GM21528 (cell line): Measurements from ENCODE around the gene MICB.
"Not testable (repeated sequence)": the region's sequence is repeated elsewhere in the genome, so short reads cannot be mapped to it uniquely, and the experiment has no call there.

Experiments used
- ATAC-seq: cut with Tn5 transposase; IDR thresholded peaks from one replicate; pipeline ENCODE4 v1.9.1; 2021; ENCODE audit warnings: mild to moderate bottlenecking, moderate library complexity; ENCODE audit not compliant: unreplicated experiment, low FRiP score

MICB gene

DNA sequence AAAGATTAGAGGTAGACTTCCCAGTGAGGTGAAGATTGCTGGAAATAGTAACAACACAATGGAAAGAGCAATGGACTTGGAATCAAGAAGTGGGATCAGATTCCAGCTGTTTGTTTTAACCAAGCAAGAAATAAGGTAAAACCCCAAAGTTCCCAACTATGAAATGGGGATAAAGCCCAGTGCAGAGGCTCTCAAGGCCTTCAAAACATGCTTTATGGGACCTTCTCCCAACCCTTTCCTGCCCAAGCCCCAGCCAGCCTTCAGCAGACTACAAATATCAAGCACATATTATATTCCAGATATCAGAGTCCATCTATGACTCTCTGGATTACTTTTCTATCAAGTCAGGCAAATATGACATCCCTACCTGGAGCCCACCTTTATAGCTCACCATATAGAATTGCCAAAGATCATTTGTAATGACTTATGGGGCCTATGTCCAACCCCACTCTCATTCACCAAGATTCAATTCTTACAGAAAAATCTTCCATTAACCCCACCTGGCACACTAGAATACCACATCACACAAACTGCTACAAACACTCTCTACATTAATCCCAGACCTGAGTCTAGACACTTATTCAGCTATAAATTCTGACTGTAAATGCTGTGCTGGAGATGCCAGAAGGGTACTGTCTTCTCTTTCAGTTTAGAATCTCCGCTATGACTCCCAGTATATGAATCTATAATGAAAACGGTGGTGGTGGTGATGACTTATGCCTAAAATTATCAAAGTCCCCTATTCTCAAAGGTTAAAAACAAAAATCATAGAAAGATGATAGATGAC lies 37.8 kb downstream of the MICB start:
- no peak for ATAC-seq

DNA sequence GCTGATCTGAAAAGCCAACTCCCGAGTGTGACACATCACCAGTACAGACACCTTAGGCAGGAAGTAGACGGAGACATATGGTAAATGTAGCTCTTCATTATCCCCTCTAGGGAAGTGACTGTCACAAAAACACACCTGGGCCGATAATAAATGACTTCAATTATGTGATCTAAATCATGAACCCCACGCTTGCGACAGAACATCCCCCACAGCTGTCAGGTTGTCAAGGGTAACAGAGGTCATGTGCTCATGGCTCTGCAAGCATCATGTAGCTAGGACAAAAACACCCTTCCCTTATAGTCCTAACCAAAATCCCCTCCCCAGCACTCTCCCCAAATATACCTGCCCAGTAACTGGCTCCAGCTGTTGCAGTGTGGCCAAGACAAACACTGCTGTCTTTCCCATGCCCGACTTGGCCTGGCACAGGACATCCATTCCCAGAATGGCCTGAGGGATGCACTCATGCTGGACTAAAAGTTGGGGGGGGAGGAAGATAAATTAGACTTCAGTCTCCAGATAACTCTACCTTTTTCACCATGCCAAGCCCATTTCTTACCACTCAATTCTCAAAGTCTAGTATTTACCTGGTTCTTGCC lies 41.0 kb downstream of the MICB start:
- ATAC-seq, result no peak

DNA sequence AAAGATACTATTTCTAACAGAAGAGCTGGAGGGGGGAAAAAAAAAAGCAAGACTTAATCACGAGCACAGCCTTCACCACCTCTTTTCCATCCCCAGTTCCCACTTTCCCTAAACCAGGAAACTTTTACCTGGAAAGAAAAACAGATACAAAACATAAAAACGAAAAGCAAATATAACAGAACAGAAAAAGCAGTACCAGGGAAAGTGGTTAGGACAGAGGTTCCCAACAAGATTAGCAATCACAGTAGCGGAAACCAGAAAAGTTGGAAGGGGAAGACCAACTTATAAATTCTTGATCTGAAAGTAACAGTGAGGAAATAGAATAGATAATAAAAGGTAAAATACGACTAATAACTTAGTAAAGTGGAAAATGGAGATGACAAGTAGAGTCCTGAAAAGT lies 42.7 kb downstream of the MICB start:
- no peak for ATAC-seq

DNA sequence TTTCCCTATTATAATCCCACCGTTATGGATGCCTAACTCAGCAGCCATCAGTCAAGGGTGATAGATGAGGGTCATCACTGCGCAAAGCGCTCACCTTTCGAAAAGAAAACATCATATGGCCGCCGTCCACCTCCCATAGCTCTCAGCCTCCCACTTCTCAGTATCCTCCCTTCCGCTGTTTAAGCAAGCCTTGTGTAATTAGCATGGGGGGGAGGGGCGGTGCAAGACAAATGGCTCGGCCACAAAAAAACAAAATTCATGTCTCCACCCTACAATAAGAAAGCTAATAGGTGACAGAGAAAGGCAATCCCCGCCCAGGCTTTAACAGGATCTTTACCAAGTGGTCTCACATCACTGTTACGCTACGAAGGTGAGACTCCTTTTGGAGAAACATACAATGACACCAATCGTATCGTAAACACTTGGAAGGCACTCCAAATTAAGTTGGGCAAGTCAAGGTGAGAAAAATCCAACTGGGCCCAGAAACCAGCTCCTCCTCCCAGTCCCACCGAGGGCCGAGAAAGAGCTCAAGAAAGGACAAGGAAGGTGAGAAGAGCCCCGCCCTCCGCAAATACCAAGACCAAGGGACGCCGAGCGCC lies 43.2 kb downstream of the MICB start:
- ATAC-seq, result peak; percentile 3

DNA sequence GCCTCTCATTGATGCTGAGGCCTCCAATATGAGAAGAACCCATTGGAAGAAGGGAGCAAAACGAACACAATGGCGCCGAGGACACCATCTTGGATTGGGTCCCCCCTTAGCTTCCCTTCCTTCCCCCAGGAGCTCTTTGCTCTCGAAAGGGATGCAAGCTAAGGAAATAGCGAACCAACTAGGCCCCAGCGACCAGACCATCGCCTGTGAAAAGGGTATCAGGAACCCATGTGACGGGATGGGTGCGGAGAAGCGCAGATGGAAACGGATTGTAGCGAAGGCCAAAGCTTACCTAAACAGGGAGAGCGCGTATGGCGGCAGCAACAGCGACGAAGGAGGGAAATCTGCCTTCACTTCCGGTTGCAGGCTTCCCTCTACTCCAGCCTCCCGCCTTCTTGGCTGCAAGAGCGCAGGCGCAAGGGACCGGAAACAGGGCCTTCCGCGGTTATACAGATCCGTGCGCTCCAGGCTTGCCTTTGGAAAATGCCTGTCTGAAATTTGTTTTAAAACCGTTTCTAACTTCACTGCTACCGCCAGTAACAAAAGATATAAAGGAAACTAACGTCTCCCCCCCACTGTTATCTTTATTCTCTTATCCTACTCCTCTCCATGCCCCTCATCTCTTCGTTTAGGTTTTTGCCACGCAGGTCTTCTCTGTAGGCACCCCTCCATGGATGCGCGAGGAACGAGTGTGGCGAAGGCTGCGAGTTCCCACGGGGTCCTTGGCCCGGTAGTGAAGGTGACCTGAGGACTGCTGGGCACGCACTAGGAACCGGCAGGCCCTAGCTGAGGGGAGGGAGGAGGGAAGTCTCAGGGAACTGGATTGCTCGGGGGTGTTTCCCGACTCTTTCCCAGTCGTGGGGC lies 43.9 kb downstream of the MICB start, which contains the start of gene DDX39B:
DDX39B (minus strand) TSS at position 346 of the 864 bp plus-strand sequence. CDS start 1,471 bp downstream, outside the sequence.
- ATAC-seq, result peak; percentile 61

DNA sequence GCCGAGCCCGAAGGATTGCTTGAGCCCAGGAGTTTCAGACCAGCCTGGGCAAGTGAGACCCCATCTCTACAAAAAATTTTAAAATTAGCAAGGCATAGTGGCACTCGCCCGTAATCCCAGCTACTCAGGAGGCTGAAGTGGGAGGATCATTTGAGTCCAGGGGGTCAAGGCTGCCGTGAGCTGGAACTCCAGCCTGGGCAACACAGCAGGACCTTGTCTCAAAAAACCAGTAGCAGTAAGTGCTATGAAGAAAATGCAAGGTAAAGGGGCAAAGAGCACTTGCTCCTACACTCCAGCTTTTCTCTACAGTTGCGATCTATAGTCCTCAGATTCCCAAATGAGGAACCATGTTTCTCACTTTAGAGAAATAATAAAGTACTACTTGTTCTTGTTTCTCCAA lies 45.7 kb downstream of the MICB start:
- no peak for ATAC-seq

DNA sequence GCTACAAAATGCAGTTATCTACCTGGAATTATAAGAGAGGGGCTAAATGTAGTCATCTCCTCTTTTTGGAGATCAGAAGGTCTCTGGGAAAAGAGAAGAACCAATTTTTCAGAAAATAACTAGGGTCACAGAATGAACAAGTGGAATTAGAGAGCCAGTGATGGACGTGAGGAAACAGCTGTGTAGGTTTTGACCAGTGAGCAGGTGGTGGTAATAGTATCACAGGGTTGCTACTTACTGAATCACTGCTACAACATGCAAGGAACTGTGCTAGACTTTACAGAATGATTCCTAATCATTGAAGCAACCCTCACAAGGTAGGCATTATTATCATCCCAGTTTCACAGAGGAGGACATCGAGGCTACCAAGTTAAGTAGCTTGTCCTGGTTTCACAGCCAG lies 46.7 kb downstream of the MICB start:
- ATAC-seq, result no peak

DNA sequence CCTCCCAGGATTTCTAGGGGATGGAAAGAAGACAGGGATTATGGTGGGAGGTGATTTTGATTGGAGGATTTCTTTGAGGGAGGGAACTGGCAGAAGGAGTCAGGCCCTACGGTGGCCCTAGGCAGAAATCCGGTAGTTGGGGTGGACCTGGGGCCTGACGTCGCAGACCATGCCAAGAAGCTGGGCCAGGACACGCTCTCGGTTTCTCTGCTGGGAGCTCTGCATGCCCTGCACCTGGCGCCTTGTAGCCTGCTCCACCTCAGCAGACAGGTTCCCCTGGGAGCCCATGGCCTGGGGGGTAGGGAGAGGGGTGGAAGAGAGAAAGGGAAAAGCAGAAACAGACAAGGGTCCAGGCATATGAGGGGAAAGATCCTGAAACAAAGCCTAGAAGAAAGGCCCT lies 47.3 kb downstream of the MICB start:
- ATAC-seq, result no peak

DNA sequence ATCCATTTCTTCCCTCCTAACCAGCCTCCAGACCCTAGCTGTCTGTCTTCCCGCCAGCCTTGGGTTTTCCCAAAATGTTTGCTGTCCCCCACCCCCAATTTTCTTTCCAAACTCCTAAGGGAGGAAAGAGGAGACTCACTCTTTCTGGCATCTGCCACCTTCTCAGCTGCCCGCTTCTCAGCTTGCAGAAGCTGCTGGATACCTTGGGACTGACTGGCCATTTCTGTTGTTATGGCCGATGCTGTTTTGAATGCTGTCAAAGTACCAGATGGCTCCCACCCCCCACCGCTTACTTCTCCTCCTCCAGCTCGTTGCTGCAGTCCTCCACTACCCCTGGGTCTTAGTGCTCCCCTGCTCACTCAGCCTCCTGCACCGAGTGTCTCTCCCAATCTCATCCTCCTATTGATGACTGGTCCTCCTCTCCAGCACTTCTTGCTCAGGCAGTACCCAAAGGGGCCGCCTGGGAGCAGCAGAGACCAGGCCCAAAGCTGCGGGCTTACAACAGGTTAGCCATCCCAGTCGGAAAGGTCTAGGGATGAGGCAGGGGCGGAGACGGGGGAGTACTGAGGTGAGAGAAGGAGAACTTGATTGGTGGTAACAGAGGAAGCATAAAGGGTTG lies 48.5 kb downstream of the MICB start, which contains the start of gene ATP6V1G2:
ATP6V1G2 (minus strand) TSS at position 270 of the 619 bp plus-strand sequence; CDS start at position 221, 49 bp downstream.
- peak; percentile 47 for ATAC-seq

DNA sequence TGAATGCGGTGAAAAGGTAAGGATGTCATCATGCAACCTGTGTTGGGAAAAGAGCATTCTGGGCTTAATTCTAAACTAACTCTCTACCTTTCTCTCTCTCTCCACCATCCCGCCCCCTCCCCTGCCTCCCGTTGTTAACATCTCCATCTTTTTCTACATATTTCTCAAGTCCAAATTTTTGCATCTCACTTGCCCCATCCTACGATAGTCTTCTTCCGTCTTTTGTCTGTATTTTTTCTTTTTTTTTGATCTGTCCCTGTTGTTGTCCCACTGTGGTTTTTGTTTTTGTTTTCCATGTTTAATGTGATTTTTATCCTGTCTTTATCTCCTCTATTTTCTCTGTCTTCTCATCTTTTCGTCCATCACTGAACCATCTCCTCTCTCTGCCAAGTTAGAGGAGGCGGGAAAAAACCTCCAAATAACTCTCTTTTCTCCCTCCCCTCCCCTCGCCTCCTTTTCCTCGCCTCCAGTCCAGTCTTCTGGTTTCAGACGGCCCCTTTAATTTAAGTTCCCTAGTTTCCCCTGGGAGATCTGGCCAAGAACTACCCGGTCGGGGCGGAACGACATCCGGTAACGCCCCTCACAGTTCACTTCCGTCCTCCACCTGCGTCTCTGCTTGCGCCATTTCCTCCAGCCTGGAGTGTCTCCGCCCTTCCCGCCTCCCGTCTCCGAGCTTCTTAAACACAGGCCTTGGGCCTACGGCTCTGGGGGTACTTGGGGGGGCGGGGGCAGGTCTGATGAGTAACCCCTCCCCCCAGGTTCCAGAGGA lies 49.2 kb downstream of the MICB start, which contains the start of gene NFKBIL1:
NFKBIL1 (plus strand) TSS at position 651 of the 769 bp plus-strand sequence; CDS start at position 738, 87 bp downstream.
- ATAC-seq, result peak; percentile 49

DNA sequence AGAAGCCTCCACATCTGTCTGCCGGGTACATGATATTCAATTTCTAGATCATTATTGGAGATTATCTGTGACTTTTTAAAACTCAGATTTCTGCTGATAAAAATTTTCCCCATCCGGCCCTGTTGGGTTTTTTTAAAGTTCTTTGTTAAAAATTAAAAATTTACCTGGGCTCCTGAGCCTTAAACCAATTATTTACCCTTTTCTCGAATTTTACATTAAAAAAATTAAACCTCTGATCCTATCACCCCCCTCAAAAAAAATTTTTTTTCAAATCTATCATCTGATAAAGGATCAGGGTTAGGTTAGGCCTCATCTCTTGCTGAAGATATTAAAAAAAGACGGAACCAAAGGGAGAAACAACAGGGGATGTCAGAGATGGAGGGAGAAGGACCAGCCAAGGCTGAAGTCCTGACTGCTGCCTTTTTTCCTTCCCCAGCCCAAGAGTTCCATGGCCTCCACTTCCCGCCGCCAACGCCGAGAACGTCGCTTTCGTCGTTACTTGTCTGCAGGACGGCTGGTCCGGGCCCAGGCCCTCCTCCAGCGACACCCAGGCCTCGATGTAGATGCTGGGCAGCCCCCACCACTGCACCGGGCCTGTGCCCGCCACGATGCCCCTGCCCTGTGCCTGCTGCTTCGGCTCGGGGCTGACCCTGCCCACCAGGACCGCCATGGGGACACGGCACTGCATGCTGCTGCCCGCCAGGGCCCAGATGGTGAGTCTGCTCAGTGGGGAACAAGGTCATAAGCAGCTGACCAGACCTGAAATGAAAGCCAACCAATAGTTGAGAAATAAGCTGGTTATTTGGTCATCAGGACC lies 50.0 kb downstream of the MICB start:
- no peak for ATAC-seq

DNA sequence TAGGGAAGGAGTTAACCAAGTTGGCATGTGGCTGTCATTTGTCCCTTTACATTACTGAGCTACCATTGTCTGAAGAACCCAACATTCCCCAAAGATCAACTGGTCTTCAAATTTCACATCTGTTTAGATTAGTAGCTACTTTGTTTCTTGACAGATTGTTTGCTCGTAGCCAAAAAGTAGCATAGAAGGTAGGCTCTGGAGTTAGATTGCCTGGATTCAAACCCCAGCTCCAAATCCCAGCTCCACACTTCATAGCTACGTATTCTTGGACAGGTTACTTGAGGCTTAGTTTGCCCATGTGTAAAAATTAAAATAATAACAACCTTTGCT lies 50.6 kb downstream of the MICB start:
- no peak for ATAC-seq

DNA sequence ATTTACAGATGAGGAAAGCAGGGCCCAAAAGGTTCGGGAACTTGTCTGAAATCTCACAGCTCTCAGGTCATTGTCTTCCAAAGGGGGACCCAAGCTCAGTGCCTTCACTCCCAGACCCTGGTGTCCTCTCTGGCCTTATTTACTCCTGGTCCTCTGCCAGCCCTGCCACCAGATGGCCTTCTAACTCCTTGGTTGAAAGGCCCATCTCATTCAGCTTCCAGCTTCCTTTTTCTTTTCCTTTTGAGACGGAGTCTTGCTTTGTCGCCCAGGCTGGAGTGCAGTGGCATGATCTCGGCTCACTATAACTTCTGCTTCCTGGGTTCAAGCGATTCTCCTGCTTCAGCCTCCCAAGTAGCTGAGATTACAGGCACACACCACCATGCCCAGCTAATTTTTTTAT lies 53.4 kb downstream of the MICB start:
- not testable (repeated sequence) for ATAC-seq

DNA sequence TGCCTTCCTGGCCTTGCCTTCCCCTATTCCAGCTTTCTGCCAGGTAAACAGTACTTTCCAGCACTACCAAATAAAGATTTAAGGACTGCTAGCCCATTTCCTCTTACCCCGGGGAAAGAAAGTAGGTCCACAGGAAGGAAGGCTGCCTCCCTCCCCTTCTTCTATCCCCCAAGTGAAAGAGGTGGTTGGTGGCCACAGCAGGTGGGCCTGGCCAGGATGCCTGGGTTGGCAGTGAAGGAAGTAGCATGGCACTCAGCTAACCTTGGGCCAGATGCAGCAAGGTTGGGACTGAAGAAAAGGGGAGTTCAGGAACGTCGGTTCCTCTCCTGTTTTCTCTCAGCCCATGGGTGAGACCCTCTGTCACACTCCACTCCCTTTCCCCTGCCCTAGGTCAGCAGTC lies 58.4 kb downstream of the MICB start:
- ATAC-seq, result no peak

DNA sequence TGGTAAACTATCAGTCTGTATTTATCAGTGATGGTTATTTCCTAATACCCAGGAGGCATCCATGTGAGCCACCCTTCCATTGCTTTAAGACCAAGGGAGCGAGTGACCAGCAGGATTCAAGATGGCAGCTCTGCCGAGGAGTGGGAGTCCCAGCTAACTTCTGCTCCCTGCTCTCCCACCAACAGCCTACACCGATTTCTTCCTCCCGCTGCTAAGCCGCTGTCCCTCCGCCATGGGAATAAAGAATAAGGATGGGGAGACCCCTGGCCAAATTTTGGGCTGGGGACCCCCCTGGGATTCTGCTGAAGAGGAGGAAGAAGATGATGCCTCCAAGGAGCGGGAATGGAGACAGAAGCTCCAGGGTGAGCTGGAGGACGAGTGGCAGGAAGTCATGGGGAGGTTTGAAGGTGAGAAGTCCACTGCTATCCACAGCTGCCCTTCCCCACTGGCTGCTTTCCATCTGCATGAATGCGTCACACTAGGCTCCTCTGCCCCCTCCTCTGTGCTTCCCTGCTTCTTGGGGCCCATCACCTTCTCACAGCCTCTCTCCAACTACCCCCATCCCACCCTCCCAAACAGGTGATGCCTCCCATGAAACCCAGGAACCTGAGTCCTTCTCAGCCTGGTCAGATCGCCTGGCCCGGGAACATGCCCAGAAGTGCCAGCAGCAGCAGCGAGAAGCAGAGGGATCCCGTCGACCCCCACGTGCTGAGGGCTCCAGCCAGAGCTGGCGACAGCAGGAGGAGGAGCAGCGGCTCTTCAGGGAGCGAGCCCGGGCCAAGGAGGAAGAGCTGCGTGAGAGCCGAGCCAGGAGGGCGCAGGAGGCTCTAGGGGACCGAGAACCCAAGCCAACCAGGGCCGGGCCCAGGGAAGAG lies 59.7 kb downstream of the MICB start:
- no peak for ATAC-seq

DNA sequence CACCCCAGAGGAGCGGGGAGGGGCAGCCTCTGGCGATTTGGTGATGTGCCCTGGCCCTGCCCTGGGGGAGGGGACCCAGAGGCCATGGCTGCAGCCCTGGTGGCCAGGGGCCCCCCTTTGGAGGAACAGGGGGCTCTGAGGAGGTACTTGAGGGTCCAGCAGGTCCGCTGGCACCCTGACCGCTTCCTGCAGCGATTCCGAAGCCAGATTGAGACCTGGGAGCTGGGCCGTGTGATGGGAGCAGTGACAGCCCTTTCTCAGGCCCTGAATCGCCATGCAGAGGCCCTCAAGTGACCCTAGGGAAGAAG lies 60.3 kb downstream of the MICB start:
- no peak for ATAC-seq

DNA sequence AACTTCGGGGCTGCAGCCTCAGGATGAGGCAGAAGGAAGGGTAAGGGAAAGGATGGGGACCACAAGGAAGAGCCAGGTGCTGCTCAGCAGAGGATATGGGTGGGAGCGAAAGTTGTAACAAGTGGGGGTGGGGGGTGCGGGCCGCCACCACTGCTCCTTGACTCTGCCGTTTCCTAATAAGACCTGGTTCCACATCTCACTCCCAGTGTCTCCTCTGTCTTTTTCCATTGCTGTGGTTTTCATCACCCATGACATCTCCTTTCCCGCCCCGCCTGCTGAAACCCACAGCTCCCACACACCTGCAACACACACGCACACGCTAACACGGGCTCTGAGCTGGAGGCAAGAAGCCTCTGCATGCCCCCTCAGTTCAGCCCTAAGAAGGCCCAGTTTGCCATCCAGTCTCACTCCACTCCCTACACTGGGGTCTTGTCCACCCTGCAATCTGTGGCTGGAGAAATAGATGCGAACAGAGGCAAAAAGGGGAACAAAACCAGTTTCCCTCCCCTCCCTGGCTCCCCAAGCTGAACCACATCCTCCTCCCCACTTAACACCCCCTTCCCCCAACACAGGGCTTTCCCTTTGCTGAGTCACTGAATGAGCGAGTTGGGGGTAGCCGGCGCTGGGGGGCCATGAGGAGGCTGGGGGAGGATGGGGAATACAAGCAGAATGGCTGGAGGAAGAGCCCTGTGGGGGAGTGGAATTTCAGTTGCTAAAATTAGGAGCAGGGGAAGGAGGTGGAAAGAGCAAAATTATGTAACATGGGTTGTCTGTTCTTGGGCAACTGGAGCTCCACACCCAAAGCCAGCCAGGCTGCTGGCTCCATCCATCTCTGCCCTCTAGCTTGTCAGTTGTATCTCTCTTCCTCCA lies 60.9 kb downstream of the MICB start:
- ATAC-seq, result no peak
